Psoas muscle (tissue), 8 donors: Measurements from ENCODE around the gene GP1BB. TPM values are rescaled to one million over a fixed set of nuclear protein-coding genes. Genes with fewer than 3 reads are reported as not detected.

Source experiments
- ATAC-seq, 4 donors: fragments of 200-7000 bp; cut with Tn5 transposase; one replicate each; pipeline ENCODE4 v1.9.1; 2020; ENCODE audit warnings: moderate library complexity in 3 of 4, mild to moderate bottlenecking in 2 of 4
- DNase-seq, 2 donors: peaks; one replicate each; pipeline ENCODE4 v3.0.0-alpha.2; 2020
- H3K27ac ChIP-seq: fragments of 200-600 bp; one replicate; pipeline ENCODE4 v1.8.0; 2022
- H3K27me3 ChIP-seq, 3 donors: fragments of 200-600 bp in 1 of 3; one replicate each; pipeline versions ENCODE4 v1.6.1 to v1.8.0; 2013 to 2022; ENCODE audit warnings: low read length in 2 of 3, mild to moderate bottlenecking in 2 of 3, moderate library complexity in 1 of 3; ENCODE audit not compliant: insufficient read depth in 3 of 3
- H3K36me3 ChIP-seq, 2 donors: fragments of 200-600 bp in 1 of 2; one replicate each; pipeline versions ENCODE4 v1.6.1 to v1.8.0; 2013 to 2022; ENCODE audit warnings: low read depth in 1 of 2, mild to moderate bottlenecking in 1 of 2, moderate library complexity in 1 of 2; ENCODE audit not compliant: insufficient read depth in 1 of 2
- H3K4me1 ChIP-seq: fragments of 200-600 bp; one replicate; pipeline ENCODE4 v1.8.0; 2022
- H3K4me3 ChIP-seq: fragments of 200-600 bp; one replicate; pipeline ENCODE4 v1.8.0; 2022; ENCODE audit warnings: mild to moderate bottlenecking
- H3K9me3 ChIP-seq: fragments of 200-600 bp; one replicate; pipeline ENCODE4 v1.8.0; 2022
- CTCF ChIP-seq: fragments of 200-600 bp; IDR thresholded peaks from one replicate; pipeline ENCODE4 v1.8.0; 2022; ENCODE audit warnings: antibody characterized with exemption
- WGBS, 3 donors: extraction: QIAGEN DNeasy Blood & Tissue Kit; methylation state at CpG; one replicate each; pipeline versions ENCODE4 v1.1.6 to v1.1.7; 2013; 5-methylcytosine and 5-hydroxymethylcytosine counted together
- intact Hi-C, 2 donors: fragments of 100-400 bp; cut with DNase I; formaldehyde crosslinking; loops; one replicate each; pipeline versions ENCODE4 v1.11.0 to v1.14.2; 2022
- polyA plus RNA-seq, 3 donors: library from polyadenylated mRNA; stranded (reverse); fragments of 200-250 nt; gene quantifications; one replicate each; pipeline ENCODE4 v1.2.3, GENCODE V29; 2013
- total RNA-seq, 4 donors: library from RNA; stranded (reverse); fragmentation: NEBNext Ultra II Directional in 2 of 4; extraction: Animal tissue kit (Norgen Biotek cat#: 25700) in 2 of 4; gene quantifications; one replicate each; pipeline versions ENCODE4 v1.2.1 to v1.2.4, GENCODE V29; 2021 to 2023
- donor health status: healthy with polysubstance abuse.
- donor health status: DM: no; HTN: no; CAD: no; lungs with moderate emphysema.
- donor health status: Bipolar disorder and iron deficiency.
- donor health status: healthy.
- donor health status: DM: yes; HTN: yes; CAD: no.
- donor health status: DM: no; HTN: no; CAD: no.
- donor health status: DM: no; HTN: no; CAD: no.
- donor health status: DM: yes; HTN: yes; CAD: no.

GP1BB gene
- total and polyA plus RNA-seq, 7 donors: 0.14 to 1.8 (median 0.58) TPM; not detected in 3

GRCh38 chr22:19713650-19714311 is 9.6 kb upstream of the GP1BB start:
- H3K27me3 ChIP-seq: peaks cover 0 to 8% (median 0%) of the 10 kb centered on the region in 3 donors
- no peaks in the 10 kb centered on the region for H3K9me3 ChIP-seq
- ATAC-seq (peak in 2 of 4 donors; percentile 6 to 13), DNase-seq (peak; percentile 43 to 56)
- H3K27ac ChIP-seq: no peak overlapping the region
- intact Hi-C loops: no loop called here
- no peaks in the 10 kb centered on the region for H3K36me3 ChIP-seq
- 21 to 27% (median 24%) methylated on average over 28 to 38 of the region's 38 CpGs for WGBS, 3 donors
- TF ChIP-seq CTCF: no peak
- peak overlapping the region; percentile 70 for H3K4me3 ChIP-seq
- H3K4me1 ChIP-seq: peaks cover 20% of the 10 kb centered on the region

- Histone ChIP-seq H3K9me3 (no peaks in the 10 kb centered on the region), H3K4me3 (peak within 1 kb of the TSS; percentile 70), H3K27me3 (peaks cover 0 to 9% (median 1%) of the 10 kb centered on the region in 3 donors), H3K36me3 (no peaks in the 10 kb centered on the region), H3K27ac (no peak within 1 kb of the TSS), H3K4me1 (peaks cover 12% of the 10 kb centered on the region)
- no peak for TF ChIP-seq CTCF
- WGBS, 3 donors: 1 to 5% (median 4%) methylated on average over 36 to 106 of the region's 106 CpGs
- DNase-seq (peak; percentile 22 to 52), ATAC-seq (peak in 1 of 4 donors; percentile 2)
- intact Hi-C loops: no loop called here
Observed at GRCh38 chr22:19714312-19715187, 8.8 kb upstream of the GP1BB start, which contains the start of gene SEPTIN5. TSS of gene SEPTIN5 (plus strand) at chr22:19714503. CDS start at chr22:19714589, 86 bp downstream.

- 89 to 93% (median 91%) methylated on average over 4 of the region's 4 CpGs for WGBS, 3 donors
- peaks cover 8% of the 10 kb centered on the region for H3K4me1 ChIP-seq
- no peaks in the 10 kb centered on the region for H3K36me3 ChIP-seq
- intact Hi-C loops: no loop called here
- H3K9me3 ChIP-seq: no peaks in the 10 kb centered on the region
- ATAC-seq (no peak), DNase-seq (peak in 1 of 2 donors; percentile 8)
- H3K4me3 ChIP-seq: peak overlapping the region; percentile 70
- peaks cover 0 to 9% (median 2%) of the 10 kb centered on the region in 3 donors for H3K27me3 ChIP-seq
- no peak overlapping the region for H3K27ac ChIP-seq
- TF ChIP-seq CTCF: no peak
Observed at GRCh38 chr22:19715188-19715930, 8.0 kb upstream of the GP1BB start.

GRCh38 chr22:19716041-19716828 is 7.1 kb upstream of the GP1BB start:
- Histone ChIP-seq H3K27ac (no peak overlapping the region), H3K36me3 (no peaks in the 10 kb centered on the region), H3K27me3 (peaks cover 0 to 9% (median 5%) of the 10 kb centered on the region in 3 donors), H3K4me1 (peaks cover 8% of the 10 kb centered on the region), H3K9me3 (no peaks in the 10 kb centered on the region), H3K4me3 (no peak overlapping the region)
- no peak for TF ChIP-seq CTCF
- intact Hi-C loops: loop anchor here in 1 of 2 donors (1.0 kb wide), 1 partner anchor 37 kb away; no protein-coding TSS in a partner anchor
- ATAC-seq: no peak
- peak in 1 of 2 donors; percentile 7 for DNase-seq
- WGBS, 3 donors: 72 to 81% (median 76%) methylated on average over 11 of the region's 11 CpGs
